AG08396 (cell line): ENCODE results near the gene KATNB1.

ENCODE experiments used
- DNase-seq: peaks from one replicate; pipeline ENCODE4 v3.0.0; 2012; ENCODE audit warnings: low spot score, mixed read lengths

KATNB1 gene, protein sequence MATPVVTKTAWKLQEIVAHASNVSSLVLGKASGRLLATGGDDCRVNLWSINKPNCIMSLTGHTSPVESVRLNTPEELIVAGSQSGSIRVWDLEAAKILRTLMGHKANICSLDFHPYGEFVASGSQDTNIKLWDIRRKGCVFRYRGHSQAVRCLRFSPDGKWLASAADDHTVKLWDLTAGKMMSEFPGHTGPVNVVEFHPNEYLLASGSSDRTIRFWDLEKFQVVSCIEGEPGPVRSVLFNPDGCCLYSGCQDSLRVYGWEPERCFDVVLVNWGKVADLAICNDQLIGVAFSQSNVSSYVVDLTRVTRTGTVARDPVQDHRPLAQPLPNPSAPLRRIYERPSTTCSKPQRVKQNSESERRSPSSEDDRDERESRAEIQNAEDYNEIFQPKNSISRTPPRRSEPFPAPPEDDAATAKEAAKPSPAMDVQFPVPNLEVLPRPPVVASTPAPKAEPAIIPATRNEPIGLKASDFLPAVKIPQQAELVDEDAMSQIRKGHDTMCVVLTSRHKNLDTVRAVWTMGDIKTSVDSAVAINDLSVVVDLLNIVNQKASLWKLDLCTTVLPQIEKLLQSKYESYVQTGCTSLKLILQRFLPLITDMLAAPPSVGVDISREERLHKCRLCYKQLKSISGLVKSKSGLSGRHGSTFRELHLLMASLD

DNA sequence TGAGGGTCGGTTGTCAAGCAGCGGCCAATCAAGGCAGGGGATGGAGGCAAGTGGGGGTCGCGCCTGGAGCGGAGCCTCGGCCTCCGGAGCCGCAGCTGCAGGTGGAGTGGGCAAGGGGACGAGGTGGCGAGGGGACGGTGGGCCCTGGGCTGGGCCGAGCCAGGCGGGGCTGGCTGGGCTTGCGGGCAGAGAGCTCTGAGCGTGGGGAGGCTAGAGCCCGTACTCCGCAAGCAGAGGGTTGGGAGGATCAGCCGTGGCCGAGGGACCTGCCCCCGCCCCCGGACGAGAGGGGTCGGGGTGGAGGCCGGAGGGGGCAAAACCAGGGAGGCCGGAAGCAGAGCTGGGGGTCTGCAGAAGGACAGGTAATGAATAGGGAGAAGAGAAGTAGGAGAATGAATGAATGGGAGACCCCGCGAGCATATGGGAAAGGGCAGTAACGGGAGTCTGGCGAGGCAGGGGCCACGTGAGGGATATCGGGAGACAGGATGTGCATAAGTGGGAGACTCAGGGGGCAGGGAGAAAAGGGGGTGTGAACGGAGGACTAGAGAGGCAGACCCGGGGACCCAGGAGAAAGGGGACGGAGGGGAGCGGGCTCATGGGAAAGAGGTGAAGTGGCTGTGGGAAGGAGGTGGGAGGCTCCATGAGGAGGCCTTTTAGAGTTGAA, at the start of gene KATNB1:
KATNB1 (plus strand) TSS at position 16 of the 664 bp plus-strand sequence. CDS start 1,474 bp downstream, outside the sequence.
- DNase-seq, result no peak

DNA sequence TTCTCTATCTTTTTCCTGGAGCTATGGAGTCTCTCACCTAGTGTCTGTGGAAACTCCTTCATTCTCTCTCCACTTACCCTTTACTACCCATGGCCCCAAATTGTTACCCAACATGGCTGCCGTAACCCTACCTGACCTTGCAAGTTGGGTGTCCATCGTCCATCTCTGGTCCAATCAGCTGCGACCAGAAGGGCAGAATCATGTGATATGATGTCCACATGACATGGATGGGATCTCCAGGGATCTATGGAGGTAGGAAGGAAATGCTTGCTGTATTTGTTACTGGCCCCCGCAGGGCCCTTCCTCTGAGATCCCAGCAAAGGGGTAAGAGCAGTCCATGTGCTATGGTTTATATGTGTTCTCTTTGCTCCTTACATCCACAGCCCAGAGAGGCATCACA, 49.0 kb upstream of the KATNB1 start:
- DNase-seq, result no peak

DNA sequence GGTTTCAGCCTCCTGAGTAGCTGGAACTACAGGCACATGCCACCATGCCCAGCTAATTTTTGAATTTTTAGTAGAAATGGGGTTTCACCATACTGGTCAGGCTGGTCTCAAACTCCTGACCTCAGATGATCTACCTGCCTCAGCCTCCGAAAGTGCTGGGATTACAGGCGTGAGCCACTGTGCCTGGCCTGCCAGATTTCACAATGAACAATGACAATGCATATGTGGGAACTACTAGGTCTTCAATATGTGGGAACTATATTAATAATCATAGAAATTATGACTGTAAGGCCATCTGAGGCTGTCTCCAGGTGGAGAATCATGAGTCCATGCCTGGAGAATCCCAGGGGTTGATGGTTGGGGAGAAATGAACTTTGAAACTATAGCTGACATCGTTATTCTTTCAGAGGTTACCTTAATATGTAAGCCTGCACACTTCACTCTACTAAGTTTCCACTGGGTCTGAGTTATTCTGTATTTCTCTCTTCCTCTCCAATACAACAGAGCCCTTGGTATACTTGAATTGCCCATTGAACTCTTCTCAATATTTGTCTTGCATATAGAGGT, 48.1 kb upstream of the KATNB1 start:
- no peak for DNase-seq

DNA sequence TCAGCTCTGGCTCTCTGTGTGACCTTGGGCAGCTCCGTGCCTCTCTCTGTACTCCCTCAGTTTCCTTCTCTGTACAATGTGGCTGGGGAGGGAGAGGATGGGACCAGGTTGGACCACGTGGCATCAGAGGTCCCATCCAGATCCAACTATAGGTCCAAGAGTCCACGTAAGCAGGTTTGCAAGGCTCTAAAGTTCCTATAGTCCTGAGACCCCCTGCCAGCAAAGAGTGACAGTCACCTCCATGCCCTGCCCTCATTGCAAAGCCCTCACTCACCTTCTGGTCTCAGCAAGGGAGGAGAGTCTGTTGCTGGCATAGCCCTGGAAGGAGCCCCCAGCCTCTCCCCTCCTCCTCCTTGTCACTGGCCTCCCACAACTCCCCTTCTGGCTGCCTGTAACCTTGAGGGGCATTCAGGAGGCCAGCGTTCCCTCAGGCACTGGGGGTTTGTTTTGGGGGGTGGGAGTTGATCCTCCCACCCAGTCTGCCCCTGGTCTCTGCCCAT, 47.0 kb upstream of the KATNB1 start:
- DNase-seq, result no peak

DNA sequence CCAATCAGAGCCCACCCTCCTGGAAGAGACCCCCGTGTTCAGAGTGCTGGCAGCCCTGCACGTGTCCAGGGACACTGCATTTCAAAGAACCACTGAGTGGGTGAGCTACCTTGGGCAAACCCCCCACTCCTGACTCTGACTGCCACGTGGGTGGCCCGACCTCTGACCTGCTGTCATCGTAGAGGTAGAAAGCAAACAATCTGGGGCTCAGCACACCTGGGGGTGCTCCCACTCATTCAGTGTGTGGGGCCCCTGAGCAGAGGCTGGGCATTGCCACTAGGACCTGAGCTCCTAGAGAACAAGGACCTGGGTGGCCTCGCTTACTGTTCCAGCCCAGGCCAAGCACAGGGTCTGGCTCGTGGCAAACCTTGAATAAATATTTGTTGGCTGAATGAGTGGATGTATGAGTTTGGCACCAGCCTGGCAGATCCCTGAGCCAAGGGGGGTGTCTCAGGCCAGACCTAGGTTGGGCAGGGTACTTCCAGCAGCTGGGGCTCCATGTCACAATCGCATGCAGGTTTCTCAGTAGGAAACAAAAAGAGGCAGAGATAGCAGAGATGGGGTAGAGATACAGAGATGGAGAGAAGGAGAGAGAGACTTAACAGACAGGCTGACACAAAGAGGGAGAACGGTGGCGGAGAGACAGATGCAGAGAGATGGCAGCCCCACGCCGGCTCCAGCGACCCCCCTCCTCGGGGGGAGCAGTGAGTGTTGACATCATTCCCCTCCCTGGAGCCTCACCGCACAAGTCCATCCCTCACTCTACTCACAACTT, 46.4 kb upstream of the KATNB1 start:
- no peak for DNase-seq

DNA sequence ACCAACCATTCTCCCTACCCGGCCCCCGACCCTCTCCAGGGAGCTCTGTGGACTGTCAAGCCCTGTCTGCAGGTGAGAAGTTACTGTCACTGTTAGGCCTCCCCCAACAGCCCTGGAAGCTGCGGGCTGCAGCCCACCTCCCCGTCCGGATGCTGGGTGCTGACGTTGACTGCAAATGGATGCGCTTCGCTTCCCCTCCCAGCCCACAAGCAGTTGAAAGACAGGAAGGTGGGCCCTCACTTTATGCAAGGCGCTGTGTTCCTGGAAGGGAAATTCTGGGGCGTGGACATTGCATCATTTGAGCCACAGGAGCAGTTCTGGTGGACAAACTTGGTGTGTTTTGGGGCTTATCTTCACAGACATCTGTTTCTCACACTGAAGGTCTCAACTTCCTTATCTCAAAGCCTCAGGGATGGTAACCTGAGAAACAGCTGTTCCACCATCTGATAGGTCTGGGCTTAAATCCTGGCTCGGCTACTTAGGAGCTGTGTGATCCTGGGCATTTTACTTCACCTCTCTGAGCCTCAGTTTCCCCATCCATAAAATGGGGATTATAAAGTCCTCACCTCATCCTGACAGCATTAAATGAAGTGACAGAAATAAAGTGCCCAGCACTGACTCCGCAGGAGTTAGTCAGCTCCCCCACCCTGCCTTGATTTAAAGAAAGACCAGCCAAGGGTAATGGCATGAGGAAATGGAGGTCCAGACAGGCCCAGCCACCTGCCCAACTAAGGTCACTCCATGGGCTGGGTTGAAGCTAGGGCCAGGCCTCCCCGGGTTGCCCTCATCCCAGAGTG, 45.6 kb upstream of the KATNB1 start:
- DNase-seq, result no peak

DNA sequence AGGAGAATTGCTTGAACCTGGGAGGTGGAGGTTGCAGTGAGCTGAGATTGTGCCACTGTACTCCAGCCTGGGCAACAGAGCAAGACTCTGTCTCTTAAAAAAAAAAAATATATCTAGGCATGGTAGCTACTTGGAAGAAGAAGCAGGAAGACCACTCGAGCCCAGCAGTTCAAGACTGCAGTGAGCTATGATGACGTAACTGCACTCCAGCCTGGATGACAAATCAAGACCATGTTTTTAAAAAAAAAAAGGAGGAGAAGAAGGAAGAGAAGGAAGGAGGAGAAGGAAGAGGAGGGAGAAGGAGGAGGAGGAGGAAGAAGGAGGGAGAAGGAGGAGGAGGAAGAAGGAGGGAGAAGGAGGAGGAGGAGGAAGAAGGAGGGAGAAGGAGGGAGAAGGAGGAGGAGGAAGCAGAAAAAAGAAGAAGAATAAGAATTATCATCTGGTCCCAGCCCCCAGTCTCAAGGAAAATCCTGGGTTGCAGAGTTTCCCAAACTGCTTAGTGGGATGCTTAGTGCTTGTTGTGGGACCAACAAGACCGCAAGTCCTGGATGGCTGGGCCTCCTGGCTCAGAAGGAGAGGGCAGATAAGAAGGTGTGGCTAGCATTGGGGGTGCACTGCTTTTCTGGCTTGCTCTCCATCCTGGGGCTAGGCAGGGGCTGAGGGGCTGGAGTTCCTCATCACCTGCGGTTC, 44.6 kb upstream of the KATNB1 start:
- no peak for DNase-seq

DNA sequence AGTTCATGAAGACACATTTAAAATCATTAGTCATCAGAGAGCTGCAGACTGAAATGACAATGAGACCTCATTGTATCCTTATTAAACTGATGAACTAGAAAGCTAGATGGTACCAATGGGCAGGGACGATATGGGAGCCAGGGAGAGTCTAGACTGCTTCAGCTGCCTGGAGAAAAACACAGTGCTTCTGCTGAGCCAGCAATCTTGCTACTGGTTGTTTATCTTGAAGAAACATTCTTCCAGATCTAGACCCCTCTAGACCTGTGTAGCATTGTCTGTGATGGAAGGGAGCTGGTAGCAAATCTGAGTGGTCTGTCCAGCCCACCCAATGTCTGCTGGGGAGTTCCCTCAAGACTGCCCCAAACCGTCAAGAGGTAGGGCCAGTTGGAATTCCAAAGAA, 42.9 kb upstream of the KATNB1 start:
- no peak for DNase-seq

DNA sequence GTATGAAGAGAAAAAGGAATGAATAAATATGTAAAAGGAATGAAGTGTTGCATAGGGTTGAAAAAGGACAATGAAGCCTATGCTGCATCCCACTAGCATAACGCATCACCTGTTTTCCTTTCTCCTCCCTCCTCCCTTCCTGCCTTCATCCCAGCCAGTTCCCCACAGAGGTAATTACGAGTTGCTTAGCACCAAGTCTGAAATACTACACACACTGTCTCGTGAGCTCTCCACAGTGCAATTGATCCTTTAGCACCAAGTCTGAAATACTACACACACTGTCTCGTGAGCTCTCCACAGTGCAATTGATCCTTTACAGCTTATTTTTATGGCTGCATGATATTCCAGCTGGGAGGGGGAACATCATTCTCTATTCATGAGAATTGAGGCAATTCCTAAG, 42.0 kb upstream of the KATNB1 start:
- no peak for DNase-seq

DNA sequence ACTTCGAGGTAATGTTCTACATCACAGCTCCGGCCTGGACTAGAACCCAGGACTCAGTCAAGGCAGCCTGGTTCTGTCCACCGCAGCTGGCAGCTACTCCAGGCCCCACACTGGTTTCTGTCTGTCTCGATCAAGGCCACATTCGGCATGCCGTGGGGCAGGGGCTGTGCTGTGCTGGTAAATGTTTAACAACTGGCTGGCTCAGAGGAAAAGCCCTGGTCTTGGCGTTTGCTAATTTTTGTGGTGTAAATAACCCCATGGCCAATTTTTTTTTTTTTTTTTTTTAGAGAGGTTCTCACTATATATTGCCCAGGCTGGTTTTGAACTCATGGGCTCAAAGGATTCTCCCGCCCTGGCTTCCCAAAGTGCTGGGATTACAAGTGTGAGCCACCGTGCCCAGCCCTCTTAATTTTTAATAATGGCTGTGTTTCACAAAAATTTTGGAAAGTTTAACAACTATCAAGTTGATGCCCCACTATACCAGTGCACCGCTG, 41.3 kb upstream of the KATNB1 start:
- DNase-seq, result no peak

DNA sequence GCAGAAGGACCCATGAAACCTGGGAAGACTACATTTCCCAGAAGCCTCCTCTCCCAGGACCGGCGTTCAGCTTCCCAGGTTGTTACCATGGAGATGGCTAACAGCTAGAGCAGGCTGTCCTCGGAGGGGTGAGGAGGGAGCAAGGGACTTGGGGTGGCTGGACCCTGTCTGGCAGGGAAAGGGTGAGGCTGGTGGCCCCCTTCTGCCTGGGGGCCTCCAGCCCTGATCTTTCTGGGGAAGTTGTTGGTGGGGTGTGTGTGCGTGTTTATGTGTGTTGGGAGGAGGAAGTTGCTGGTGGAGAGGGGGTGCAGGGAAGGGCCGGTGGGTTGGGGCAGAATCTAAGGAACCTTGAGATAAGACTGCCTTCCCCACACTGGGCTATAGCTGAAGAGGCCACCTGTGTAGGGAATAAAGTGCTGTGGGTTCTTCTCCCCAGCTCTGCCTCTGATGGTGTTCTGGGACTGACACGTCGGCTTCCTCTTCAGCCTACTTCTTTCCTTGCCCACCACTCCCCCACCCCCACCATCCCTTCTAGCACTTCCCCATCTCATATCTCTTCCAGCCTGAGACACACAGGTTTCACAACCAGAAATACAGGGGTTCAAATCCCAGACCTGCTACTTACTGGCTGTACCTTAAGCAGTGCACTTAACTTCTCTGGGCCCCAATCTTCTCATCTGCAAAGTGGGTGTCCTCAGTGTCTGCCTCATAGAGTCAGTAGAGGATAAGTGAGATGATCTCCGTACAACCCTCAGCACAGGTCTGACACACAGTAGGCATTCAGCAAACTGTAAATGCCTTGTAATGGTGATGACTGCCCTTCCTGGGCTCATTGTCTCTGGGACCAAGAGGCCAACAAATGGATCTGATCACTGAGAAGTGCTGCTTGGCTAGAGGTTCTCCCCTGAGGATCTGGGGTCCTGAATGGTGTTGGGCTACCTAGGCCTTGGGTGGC, 40.6 kb upstream of the KATNB1 start, which contains the start of gene DRC7:
DRC7 (plus strand) TSS at position 82 of the 955 bp plus-strand sequence. CDS start 3,144 bp downstream, outside the sequence.
- DNase-seq, result peak; percentile 63

DNA sequence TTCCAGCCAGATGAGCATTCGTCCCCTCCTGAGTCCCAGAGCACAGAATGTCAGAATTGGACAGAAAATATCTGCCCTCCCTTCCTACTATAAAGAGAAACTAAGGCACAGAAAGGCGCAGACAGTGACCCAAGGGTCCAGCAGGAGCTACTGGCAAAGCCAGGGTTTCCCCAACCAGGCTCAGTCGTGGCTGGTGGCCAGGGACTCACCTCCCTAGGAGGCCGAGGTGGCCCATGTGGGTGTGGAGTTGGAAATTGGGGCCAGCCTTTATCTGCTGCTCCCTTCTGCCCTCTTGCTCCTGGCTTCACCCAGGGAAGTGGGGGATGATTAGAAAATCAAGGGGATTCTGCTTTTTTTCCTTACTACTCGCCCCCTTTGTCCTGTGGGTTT, 39.9 kb upstream of the KATNB1 start:
- DNase-seq, result no peak

DNA sequence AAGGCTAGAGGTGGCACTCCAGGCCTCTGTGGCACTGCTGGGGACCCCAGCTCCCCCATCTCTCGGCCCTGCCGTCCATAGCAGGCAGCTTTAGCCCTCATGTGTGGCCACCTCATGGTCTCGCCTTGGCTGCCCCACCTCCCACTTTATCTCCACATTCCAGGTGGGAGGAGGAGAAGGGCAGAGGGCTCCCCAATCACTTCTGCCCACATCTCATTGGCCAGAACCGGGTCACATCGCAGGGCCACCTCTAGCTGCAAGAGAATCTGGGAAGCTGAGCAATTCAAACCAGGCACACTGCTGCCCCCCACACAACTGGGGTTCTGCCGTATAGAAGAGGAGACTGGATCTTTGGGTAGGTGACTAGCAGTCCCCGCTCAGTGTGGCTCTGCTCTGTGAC, 39.3 kb upstream of the KATNB1 start:
- no peak for DNase-seq

DNA sequence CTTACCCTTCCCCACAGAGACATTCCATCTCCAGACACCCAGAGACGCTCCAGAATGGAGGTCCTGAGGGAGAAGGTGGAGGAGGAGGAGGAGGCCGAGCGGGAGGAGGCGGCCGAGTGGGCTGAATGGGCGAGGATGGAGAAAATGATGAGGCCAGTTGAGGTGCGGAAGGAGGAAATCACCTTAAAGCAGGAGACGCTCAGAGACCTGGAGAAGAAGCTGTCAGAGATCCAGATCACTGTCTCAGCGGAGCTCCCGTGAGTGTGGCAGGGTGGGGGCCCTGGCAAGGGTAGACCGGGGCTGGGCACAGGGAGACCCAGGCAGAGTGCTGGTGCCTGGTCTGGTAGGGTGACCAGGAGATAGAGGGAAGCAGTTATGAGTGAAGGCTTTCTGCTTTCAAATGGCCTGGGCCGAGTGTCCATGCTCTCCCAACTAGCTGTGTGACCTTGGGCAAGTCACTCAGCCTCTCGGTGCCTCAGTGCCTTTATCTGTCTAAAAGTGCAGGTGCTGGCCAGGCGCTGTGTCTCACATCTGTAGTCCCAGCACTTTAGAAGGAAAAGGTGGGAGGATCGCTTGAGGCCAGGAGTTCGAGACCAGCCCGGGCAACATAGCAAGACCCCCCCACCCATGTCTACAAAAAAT, 37.6 kb upstream of the KATNB1 start:
- no peak for DNase-seq

DNA sequence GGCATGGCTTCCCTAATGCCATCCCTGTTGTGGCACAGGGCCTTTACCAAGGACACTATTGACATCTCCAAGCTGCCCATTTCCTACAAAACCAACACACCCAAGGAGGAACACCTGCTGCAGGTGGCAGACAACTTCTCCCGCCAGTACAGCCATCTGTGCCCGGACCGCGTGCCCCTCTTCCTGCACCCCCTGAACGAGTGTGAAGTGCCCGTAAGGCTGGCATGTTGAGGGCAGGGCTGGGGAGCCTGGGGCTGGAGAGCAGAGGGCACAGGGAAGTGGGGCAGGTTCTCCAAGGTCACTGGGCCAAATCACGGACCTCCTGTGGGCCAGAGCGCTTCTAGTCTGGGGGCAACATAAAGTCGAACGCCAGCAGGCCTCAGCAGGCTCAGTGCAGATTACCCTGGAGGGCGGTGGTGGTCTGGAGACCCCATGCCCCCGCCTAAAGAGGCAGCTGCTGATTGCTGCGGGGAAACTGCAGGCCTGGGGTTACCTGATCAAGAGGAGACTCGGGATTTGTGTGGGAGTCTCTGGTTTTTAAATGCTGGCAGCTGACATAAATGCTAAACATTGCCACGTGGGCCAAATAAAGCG, 36.7 kb upstream of the KATNB1 start:
- no peak for DNase-seq

DNA sequence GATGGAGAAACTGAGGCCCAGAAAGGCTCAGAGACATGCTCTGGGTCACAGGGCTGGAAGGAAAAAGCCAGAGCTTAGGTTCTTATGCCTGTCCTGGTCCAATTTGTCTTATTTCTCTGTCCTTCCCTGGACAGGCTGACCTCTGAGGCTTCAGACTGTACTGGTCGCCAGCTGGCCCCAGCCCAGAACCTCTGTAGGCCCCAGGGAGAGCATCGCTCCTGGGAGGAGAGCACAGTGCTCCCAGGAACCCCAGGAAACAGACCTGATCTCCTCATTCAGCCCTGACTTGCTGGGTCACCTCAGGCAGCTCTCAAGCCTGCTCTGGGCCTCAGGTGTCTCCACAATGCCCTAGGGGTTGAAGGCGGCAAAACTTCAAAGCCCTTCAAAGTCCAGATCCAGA, 36.1 kb upstream of the KATNB1 start:
- DNase-seq, result no peak

DNA sequence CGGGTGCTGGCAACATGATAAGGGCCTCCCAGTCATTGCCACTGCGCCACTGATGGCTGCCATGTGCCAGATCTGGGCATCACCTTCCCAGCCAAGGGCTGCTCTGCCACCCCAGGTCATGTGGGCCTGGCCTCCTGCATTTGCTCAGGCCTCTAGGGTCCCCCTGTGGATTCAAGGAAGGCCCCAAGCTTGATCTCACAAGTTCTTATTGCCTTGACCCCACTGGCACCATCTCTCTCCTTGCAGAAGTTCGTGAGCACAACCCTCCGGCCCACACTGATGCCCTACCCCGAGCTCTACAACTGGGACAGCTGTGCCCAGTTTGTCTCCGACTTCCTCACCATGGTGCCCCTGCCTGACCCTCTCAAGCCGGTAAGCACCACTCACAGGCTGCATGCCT, 35.7 kb upstream of the KATNB1 start:
- no peak for DNase-seq
